Endometrium (tissue), 2 donors: ENCODE measurements around the gene NRSN2.
"Not testable (repeated sequence)": the region's sequence is repeated elsewhere in the genome, so short reads cannot be mapped to it uniquely, and the experiment has no call there.

Experiments
- FAIRE-seq: peaks from 2 replicates; lab custom pipeline; 2012; peaks lifted over from hg19 to GRCh38; lab: Jason Lieb, UNC
- donor health status: control.
- donor health status: control.

NRSN2 gene

DNA sequence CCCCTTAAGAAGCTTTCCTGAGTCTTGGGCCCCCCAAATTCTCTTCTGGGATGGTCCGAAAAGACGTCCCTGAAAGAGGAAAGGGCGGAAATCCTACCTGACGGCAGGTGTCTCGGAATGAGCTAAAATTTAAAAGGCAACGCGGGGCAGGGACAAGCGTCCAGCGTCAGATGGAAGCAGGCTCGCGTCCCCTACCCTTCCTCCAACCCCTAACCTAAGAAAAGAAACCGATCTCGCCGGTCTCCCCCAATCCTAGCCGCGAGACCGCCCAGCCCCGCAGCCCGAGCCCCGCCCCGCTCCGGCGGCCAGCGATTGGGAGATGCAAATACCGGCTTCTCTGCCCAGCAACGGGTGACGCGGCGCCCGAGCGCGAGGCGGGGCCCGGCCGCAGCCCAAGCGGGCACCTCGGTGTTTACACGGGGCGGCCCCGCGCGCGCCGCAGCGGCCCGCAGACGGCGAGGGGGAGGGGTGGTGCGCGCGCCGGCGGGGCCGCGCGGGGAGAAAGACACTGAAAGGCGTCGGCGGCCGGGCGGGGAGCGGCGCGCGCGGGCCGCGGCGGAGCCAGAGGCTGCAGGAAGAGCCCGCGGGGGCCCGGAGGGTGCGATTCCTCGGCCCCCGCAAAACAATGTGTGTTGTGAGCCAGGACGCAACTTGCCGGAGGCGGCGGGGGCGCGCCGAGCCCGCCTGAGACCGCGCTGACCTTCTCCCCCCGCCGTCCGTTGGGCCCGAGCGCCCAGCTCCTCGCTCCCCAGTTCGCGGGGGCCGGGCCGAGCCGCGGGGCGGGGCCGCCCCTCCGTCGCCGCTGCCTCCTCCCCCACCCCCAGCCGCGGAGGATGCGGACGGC is 21.6 kb upstream of the NRSN2 start, which contains the start of gene SOX12:
Gene SOX12 (plus strand): TSS at position 508 of the 844 bp plus-strand sequence. CDS start 373 bp downstream, outside the sequence.
- FAIRE-seq: no peak

- no peak for FAIRE-seq
Measured at GRCh38 chr20:325889-326644, 20.8 kb upstream of the NRSN2 start.

DNA sequence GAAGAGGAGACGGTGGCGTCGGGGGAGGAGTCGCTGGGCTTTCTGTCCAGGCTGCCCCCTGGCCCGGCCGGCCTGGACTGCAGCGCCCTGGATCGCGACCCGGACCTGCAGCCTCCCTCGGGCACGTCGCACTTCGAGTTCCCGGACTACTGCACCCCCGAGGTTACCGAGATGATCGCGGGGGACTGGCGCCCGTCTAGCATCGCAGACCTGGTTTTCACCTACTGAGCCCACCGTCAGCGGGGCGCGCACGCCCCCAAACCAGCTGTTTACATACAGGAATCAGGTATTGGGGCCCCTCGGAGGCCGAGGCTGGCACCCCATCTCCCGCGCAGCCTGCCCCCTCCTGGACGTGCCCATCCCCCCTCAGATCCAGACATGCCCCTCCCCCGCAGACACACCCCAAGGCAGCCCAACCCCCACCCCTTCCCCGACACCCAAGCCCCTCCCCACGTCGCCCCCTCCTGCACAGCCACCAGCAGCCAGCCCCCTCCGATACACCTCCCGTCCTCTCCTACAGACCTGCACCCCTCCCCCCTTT is 20.2 kb upstream of the NRSN2 start:
- no peak for FAIRE-seq

- no peak for FAIRE-seq
Measured at GRCh38 chr20:327186-328026, 19.5 kb upstream of the NRSN2 start.

DNA sequence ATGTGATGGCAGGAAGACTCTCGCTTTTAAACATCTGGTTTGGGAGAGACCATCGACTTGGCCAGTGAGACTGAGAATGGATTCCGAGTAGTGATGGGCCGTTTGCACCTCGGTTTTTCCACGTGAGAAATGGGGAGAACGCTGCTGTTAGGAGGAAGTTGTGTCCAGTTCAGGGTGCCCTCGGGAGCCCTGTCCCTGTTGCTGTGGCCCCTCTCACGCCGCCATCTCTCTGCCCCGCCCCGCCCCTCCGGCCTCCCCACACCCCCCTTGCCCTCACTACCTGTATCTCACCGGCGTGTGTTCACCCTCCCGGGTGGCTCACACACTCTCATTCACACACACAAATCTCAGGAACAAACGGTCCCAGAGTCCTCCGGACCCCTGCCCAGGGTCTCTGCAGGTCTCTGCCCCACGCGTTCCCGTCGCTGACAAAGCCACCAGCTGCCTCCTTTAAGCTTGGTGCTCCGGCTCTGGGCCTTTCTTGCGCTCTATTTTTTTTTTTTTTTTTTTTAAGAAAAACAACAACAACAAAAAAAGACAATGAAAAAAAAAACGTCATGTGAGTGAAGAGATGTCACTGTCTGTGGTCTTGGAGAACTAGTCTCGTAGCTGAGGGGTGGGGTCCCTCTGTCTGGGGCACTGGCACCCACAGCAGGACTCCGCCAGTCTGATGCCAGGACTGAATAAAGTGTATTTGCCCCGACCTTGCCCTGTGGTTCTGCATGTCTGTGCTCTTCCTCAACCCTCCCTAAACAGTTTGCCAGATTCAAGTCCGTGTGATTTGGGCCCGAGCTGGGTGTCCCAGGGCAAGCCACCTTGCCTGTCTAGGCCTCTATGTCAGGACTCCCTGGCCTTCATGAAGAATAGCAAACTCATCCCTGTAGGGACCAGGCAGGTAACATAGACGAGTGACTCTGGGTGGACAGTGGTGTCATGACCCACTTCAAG is 18.6 kb upstream of the NRSN2 start:
- no peak for FAIRE-seq

DNA sequence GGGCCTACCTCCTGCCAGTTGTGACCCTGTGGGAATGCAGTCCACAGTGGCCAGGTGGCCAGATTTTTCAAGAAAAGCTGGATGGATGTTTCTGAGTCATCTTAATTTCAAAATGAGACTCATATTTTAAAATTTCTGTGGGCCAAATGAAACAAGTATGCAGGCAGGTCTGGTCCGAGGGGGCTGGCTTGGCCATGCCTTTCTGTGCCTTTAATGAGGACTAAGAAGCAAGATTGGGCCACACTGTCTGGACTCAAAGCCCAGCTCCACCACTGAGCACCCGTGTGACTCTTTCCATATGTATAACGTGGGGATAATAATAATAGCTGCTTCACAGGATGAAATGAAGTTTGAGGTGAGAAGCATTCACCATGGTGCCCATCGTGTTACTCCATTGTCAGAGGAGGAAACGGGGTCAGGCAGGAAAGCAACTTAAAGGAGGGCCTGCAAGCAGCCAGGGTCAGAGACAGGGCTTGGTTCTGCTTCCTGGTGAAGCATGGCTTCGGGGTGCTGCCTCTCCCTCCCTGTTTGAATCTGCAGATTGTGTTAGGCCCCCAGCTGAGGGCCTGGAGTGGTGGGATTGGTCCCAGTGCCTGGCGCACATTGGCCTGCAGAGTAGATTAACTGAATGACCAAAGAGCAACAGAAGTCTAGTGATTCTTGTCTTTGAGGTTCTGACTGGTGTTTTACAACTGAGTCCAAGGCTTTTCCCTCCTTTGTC is 17.8 kb upstream of the NRSN2 start:
- FAIRE-seq: no peak

DNA sequence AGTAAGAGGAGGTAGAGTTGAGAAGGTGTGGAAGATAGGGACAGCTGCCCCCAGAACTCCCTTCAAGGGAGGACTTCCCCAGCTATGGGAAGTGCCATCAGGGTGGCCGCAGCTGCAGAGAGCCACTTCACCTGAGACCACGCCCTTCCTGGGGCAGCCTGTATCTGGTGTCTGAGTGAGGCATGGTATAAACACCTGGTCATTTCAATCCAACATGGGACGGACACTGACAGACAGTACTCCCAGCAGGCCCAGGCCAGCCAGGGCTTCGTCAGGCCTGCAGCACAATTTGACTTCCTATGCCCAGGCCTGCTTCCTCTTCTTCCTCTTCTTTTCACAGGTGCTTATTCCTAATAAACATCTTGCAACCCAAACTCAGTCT is 17.1 kb upstream of the NRSN2 start:
- no peak for FAIRE-seq

GRCh38 chr20:330233-331149 is 16.4 kb upstream of the NRSN2 start:
- no peak for FAIRE-seq

DNA sequence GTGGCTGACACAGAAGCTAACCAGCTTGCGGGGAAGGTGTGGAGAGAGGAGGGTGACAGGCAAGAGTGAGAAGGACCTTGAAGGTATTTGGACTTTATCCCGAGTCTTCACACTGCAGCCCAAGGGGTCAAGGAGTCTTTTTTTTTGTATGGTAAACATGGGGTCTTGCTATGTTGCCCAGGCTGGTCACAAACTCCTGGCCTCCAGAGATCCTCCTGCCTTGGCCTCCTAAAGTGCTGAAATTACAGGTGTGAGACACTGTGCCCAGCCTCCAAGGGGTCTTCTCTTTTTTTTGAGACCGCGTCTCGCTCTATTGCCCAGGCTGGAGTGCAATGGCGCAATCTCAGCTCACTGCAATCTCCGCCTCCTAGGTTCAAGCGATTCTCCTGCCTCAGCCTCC is 12.3 kb upstream of the NRSN2 start:
- no peak for FAIRE-seq

- FAIRE-seq: not testable (repeated sequence)
Measured at GRCh38 chr20:336040-336439, 10.9 kb upstream of the NRSN2 start.

DNA sequence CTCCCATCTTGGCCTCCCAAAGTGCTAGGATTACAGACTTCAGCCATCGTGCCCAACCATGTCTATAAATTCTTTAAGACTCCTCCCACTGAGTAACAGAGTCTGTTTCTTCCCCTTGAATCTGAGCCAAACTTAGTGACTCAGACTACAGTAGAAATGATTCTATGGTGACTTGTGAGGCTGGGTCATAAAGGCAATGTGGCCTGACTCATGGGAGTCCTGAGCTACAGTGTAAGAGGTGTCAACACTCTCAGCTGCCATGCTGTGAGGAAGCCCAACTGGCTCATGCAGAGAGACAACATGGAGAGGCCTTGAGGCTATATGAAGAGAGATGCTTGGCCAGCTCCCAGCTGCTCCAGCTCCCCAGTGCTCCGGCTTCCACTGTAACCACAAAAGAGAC is 5.2 kb upstream of the NRSN2 start:
- no peak for FAIRE-seq

- no peak for FAIRE-seq
Measured at GRCh38 chr20:343107-343506, 3.8 kb upstream of the NRSN2 start.

DNA sequence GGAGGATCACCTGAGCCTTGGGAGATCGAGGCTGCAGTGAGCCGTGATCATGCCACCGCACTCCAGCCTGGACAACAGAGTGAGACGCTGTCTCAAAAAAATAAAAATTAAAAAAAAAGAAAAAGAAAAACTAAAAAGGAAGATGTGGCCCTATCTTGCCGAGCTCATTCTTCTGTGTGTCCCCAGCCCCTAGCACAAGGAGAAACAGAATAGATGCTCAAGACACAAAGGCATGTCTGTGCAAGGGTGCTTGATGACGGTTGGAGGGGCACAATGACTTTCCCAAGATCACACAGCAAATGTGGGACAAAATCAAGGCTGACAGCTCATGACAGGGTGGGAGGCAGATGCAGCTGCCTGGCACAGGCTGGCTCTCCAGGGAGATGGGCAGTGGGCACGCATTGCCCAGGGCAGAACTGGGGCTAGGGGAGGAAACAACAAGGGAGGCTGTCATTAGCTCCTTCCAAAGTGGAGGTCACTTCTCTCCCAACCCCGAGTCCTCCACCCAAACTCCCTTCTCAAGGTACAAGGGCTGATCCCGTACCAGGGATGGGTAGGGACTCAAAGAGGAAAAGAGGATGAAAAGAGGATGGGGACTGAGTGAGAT is 775 bp upstream of the NRSN2 start:
- no peak for FAIRE-seq

- FAIRE-seq: no peak
Measured at GRCh38 chr20:347317-347639, 367 bp downstream of the NRSN2 start.

- no peak for FAIRE-seq
Measured at GRCh38 chr20:347640-348484, 951 bp downstream of the NRSN2 start.

- FAIRE-seq: no peak
Measured at GRCh38 chr20:348972-349841, 2.3 kb downstream of the NRSN2 start.

DNA sequence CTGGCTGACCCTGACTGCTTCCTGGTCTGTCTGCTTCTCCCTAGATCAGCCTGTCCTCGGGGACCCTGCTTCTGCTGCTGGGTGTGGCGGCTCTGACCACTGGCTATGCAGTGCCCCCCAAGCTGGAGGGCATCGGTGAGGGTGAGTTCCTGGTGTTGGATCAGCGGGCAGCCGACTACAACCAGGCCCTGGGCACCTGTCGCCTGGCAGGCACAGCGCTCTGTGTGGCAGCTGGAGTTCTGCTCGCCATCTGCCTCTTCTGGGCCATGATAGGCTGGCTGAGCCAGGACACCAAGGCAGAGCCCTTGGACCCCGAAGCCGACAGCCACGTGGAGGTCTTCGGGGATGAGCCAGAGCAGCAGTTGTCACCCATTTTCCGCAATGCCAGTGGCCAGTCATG is 6.3 kb downstream of the NRSN2 start:
- FAIRE-seq: no peak
